HG02938 (cell line): ENCODE data around the gene LYPD6B.
A peak's percentile ranks its signal among the peaks of the same experiment; 100 is the strongest.

Experiments
- ATAC-seq: cut with Tn5 transposase; IDR thresholded peaks from one replicate; pipeline ENCODE4 v1.9.1; 2021; ENCODE audit warnings: mild to moderate bottlenecking, moderate library complexity; ENCODE audit not compliant: unreplicated experiment

Gene LYPD6B

GRCh38 chr2:149101818-149102217, 63.3 kb downstream of the LYPD6B start:
- no peak for ATAC-seq

DNA sequence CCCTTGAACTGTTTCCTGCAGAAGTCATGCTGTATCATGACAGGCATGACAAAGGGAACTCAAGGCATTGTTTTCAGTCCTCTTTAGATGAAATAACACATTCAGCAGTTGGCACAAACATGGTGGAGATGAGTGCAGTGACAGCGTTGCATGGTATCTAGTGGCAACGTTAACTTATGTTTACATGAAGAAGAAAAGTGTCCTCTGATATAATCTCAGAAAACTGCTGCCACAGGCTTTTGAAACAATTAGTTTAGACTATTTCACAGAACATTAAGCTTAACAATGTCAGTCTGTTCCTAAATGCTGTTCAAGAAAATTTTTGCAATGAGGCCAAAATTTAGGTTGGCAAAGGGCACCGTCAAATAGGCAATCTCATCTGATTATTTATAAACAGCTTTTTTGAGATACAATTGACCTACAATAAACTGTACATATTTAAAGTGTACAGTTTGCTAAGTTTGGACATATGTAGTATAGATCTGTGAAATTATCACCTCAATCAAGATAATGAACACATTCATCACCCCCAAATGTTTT, 64.7 kb downstream of the LYPD6B start:
- no peak for ATAC-seq

DNA sequence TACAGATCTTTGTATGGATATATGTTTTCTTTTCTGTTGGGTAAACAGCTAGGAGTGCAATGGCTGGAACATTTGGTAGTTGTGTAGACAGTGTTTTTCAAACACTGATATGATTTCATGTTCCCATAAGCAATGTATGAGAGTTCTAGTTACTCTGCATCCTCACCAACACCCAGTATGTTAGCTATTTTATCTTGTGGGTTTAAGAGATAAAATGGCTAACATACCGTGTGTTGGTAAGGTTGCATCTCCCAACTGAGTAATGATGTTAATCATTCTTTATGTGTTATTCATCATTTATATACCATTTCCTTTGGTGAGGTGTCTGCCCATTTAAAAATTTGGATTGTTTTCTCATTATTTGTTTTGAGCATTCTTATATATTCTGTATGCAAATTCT, 65.7 kb downstream of the LYPD6B start:
- no peak for ATAC-seq

GRCh38 chr2:149112068-149112467, 73.6 kb downstream of the LYPD6B start:
- ATAC-seq, result no peak

- no peak for ATAC-seq
Observed at GRCh38 chr2:149112713-149113112, 74.2 kb downstream of the LYPD6B start.

DNA sequence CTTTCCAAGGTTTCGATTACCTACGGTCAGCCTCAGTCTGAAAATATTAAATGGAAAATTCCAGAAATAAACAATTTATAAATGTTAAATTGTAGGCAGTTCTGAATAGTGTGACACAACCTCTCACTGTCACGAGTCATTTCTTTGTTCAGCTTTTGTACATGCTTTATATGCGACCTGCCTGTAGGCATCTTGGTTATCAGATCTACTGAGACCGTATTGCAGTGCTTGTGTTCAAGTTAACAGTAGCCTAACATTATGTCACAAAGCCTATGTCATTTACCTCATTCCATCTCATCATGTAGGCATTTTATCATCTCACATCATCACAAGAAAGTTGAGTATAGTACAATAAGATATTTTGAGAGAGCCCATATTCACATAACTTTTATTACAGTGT, 77.3 kb downstream of the LYPD6B start:
- ATAC-seq, result no peak

- ATAC-seq, result no peak
Observed at GRCh38 chr2:149119368-149119767, 80.9 kb downstream of the LYPD6B start.

DNA sequence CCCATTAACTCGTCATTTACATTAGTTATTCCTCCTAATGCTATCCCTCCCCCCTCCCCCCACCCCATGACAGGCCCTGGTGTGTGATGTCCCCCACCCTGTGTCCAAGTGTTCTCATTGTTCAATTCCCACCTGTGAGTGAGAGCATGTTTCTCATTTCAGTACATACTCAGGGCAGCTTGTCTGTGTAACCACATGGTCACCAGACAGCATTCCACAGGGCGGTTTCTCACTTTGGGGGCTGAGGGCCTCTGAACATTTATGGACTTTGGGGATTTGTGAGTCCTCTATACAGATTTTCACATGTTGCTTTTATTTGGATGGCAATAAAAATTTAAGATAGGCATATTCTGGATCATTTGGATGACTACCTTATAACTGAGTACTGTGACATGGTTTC, 84.0 kb downstream of the LYPD6B start:
- no peak for ATAC-seq

- ATAC-seq, result no peak
Observed at GRCh38 chr2:149125031-149125725, 86.7 kb downstream of the LYPD6B start.

- ATAC-seq, result no peak
Observed at GRCh38 chr2:149129433-149129832, 90.9 kb downstream of the LYPD6B start.

- ATAC-seq, result no peak
Observed at GRCh38 chr2:149132339-149132738, 93.8 kb downstream of the LYPD6B start.

GRCh38 chr2:149132901-149133300, 94.4 kb downstream of the LYPD6B start:
- no peak for ATAC-seq

- no peak for ATAC-seq
Observed at GRCh38 chr2:149134335-149134923, 95.9 kb downstream of the LYPD6B start.

GRCh38 chr2:149136111-149136510, 97.6 kb downstream of the LYPD6B start:
- no peak for ATAC-seq

DNA sequence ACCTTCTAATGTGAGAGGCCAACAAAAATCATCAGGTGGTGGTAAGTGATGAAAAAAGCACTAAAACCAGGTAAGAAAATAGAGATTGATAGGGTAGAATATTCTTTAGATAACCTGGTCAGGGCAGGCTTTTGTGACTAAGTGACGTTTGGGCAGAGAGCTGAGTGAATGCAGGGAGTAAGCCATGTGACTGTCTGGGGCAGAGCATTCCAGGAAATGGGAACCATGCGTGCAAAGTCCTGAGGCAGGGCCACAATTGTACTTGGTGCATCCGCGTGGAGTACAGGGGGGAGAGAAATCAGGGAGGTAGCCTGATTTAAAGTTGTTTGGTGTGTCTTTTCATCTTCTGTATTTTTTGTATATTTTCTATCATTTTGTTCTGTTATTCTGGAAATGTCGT, 102.5 kb downstream of the LYPD6B start:
- no peak for ATAC-seq

DNA sequence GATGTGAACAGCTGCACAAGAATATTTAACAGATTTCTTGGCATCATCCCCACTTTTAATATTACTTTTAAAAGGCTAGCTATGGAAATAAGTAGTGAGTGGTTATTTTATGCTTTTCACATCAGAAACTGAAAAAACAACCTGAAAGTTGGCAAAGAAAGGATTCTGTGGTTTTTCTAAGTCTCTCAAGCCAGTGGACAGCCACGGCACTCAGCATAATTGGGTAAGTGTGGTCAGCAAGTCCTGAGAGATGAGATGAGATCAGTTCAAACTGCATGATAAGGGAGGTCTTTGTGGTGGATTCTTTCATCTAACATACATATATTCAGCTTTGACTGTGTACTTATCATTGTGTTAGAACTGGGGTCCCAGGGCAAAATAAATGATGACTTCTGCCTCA, 105.2 kb downstream of the LYPD6B start:
- ATAC-seq, result peak; percentile 53

DNA sequence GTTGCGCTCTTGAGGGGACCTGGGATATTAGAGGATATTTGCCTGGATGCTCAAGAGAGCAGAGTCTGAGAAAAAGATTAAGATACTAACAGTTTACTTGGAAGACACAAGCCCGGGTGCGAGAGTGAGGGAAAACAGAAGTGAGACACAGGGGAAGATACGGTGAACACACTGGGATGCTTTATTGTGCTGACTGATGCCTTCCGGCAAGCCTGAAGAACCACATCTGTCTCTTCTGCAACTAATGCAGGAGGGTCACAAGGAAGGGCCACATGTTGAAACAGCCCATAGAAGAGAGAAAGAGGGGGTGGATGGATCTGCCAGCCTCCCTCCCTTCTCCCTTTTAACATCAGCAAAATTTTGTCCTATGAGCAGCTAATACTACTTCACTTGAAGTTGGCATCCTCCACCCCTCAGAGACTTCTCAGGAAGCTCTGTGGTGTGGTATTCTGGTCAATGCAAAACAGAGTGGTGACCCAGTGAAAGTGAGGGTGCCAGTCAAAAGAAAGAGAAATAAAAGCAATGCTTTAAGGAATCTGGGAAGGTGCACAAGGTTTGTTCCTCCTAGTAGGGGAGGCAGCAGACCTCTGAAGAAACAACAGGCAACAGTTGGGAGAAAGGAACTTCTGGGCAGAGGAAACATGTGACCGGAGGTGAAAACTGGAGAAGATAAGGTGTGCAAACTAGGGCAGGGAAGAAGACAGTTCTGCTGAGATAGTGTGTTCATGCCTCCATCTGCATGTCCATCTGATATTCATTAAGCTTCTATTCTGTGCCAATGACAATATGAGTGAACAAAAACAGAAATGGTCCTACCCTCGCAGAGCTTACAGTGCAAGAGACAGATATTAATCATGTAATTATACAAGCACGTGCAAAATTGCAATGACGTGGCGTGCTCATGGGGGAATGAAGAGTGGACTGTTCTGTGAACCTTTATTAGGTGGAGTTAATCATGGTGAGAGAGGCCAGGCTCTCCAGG, 107.1 kb downstream of the LYPD6B start:
- no peak for ATAC-seq

- no peak for ATAC-seq
Observed at GRCh38 chr2:149146876-149147275, 108.4 kb downstream of the LYPD6B start.

- no peak for ATAC-seq
Observed at GRCh38 chr2:149148194-149149006, 109.9 kb downstream of the LYPD6B start.

DNA sequence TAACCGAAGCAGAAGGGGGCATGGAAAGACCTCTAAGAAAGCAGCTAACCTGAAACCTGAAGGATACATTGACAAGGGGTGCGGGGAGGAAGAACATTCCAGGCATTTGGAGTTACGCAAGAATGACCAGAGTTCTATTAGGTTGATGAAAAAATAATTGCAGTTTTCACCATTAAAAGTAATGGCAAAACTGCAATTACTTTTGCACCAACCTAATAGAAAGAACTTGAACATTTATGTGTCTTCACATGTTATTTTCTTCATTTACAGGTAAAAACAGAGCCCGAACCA, 110.5 kb downstream of the LYPD6B start:
- no peak for ATAC-seq

DNA sequence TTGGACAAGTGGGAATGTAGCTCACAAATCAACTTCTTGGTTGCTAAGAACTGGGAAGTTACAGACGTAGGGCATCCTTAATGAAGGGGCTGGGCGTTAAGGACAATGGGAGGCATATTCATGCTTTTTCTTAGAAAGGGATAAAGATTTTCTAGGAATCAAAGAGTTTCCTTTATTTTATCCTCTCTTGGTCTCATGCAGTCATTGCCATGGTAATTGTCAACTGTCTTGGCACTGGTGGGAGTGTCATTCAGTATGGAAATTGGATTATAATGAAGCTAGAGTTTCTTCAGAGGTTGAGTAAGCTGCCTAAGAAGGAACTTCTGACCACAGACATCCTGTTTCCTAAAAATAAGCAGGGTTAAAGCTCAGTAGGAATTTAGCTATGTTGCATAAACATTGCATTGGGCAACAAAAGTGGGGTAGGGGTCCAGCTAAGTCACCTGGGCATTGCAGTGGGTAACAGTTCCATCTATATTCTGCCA, 114.0 kb downstream of the LYPD6B start:
- ATAC-seq, result no peak
